GM12865 (cell line): ENCODE data around the gene PTPRE.

Experiments
- DNase-seq: peaks from one replicate; pipeline ENCODE4 v3.0.0; 2010; ENCODE audit warnings: low read depth
- H3K4me3 ChIP-seq: 2 replicates; pipeline ENCODE4 v1.5.1; 2011; ENCODE audit warnings: mild to moderate bottlenecking, low read depth, low read length, control low read depth
- CTCF ChIP-seq: IDR thresholded peaks from 2 replicates; pipeline ENCODE4 v1.5.1; 2011; ENCODE audit warnings: low read length, control low read depth, low read depth, inconsistent platforms; ENCODE audit not compliant: insufficient read depth; ENCODE audit errors: missing control alignments

PTPRE gene

GRCh38 chr10:128056303-128057050 is 149.6 kb downstream of the PTPRE start:
- H3K4me3 ChIP-seq = no peak overlapping the region
- no peak for DNase-seq
- no peak for TF ChIP-seq CTCF

GRCh38 chr10:128058106-128058749 is 151.3 kb downstream of the PTPRE start:
- TF ChIP-seq CTCF = no peak
- H3K4me3 ChIP-seq = no peak overlapping the region
- no peak for DNase-seq

GRCh38 chr10:128058750-128059134 is 151.8 kb downstream of the PTPRE start:
- H3K4me3 ChIP-seq = no peak overlapping the region

GRCh38 chr10:128059266-128059981 is 152.5 kb downstream of the PTPRE start:
- DNase-seq = no peak
- TF ChIP-seq CTCF = no peak
- H3K4me3 ChIP-seq = no peak overlapping the region

More at GRCh38 chr10:128058750-128059134, 151.8 kb downstream of the PTPRE start:
- no peak for DNase-seq
- TF ChIP-seq CTCF = no peak

- no peak for DNase-seq
- H3K4me3 ChIP-seq = no peak overlapping the region
- TF ChIP-seq CTCF = no peak
Measured at GRCh38 chr10:128059982-128060293, 153.0 kb downstream of the PTPRE start.

GRCh38 chr10:128060341-128061250 is 153.7 kb downstream of the PTPRE start:
- TF ChIP-seq CTCF = no peak
- H3K4me3 ChIP-seq = no peak overlapping the region
- no peak for DNase-seq
